K562 (cell line): ENCODE results near the gene ZNF692. TPM values are rescaled to one million over a fixed set of nuclear protein-coding genes. Genes with fewer than 3 reads are reported as not detected.
A peak's percentile ranks its signal among the peaks of the same experiment; 100 is the strongest.

Source experiments
- ELF1 ChIP-seq: fragments of 200-800 bp; sonication (Bioruptor generic); IDR thresholded peaks from 2 replicates; pipeline ENCODE4 v1.6.1; 2016; ENCODE audit warnings: missing genetic modification characterization, missing compliant biosample characterization
- HCFC1 ChIP-seq: IDR thresholded peaks from 2 replicates; pipeline ENCODE4 v1.6.1; 2012; ENCODE audit warnings: low read depth, low read length, improper control_type of control experiment
- NFXL1 ChIP-seq: fragments of 450-650 bp; formaldehyde crosslinking; IDR thresholded peaks from 2 replicates; pipeline ENCODE4 v1.4.0; 2021; ENCODE audit warnings: mild to moderate bottlenecking
- RBBP5 ChIP-seq: fragments of 200-600 bp; sonication (generic); IDR thresholded peaks from 2 replicates; pipeline ENCODE4 v1.6.1; 2012; ENCODE audit warnings: borderline replicate concordance, mild to moderate bottlenecking, low read length, control low read depth, inconsistent platforms; ENCODE audit not compliant: insufficient read depth, poor library complexity, severe bottlenecking
- YBX1 ChIP-seq: fragments of 450-650 bp; IDR thresholded peaks from 2 replicates; pipeline ENCODE4 v1.7.1; 2016; ENCODE audit warnings: mild to moderate bottlenecking
- YY1 ChIP-seq, 3 experiments: IDR thresholded peaks; 2 replicates each; pipeline ENCODE4 v1.6.1; 2011; ENCODE audit warnings: low read length in 2 of 3, mild to moderate bottlenecking in 2 of 3, moderate library complexity in 2 of 3, borderline replicate concordance in 1 of 3, control low read depth in 1 of 3, low read depth in 1 of 3; ENCODE audit not compliant: insufficient read depth in 3 of 3, insufficient replicate concordance in 2 of 3, control insufficient read depth in 1 of 3, insufficient read length in 1 of 3; ENCODE audit errors: extremely low read depth in 1 of 3
- ZKSCAN8 ChIP-seq: fragments of 200-800 bp; sonication (Bioruptor generic); IDR thresholded peaks from 2 replicates; pipeline ENCODE4 v1.6.1; 2016; ENCODE audit warnings: missing genetic modification characterization, missing compliant biosample characterization
- ZNF79 ChIP-seq: fragments of 250-450 bp; sonication (Bioruptor Pico); IDR thresholded peaks from 2 replicates; pipeline ENCODE4 v1.4.0; 2020; ENCODE audit warnings: low read depth, mild to moderate bottlenecking, moderate library complexity
- polyA plus RNA-seq, 8 experiments: library from polyadenylated mRNA; depleted of rRNA in 4 of 8; stranded (reverse) in 5 of 8; unstranded in 3 of 8; fragments of >200 nt; fragmentation: Nextera tagmentation in 2 of 8; fragmentation: Illumina TruSeq in 1 of 8; extraction: Ambion mirVana in 2 of 8; extraction: Trizol in 1 of 8; gene quantifications; 2 replicates each; pipeline versions ENCODE4 v1.2.1 to v1.2.3, GENCODE V29; 2011 to 2014; ENCODE audit warnings: inconsistent platforms in 1 of 8, missing spikeins in 1 of 8
- total RNA-seq, 7 experiments: library from RNA; depleted of rRNA in 6 of 7; stranded (reverse); fragments of >200 nt in 6 of 7; fragmentation: Illumina TruSeq in 2 of 7; extraction: Trizol in 2 of 7; gene quantifications; 2 replicates each; pipeline versions ENCODE4 v1.2.1 to v1.2.3, GENCODE V29; 2011 to 2021; ENCODE audit warnings: low replicate concordance in 1 of 7
- TF ChIP-seq, protein P1 (sequence below): fragments of 250-450 bp; sonication (Bioruptor Pico); IDR thresholded peaks from 2 replicates; pipeline ENCODE4 v1.5.0; 2020; ENCODE audit warnings: mild to moderate bottlenecking, borderline replicate concordance
- TF ChIP-seq, protein P2 (sequence below), 2 experiments: fragments of 200-800 bp in 1 of 2; sonication (Bioruptor generic) in 1 of 2; sonication (generic) in 1 of 2; formaldehyde crosslinking in 1 of 2; IDR thresholded peaks in 1 of 2; conservative IDR thresholded peaks in 1 of 2; 2 replicates each; pipeline versions ENCODE4 v1.5.0 to v1.6.1; 2016 to 2020; ENCODE audit warnings: missing compliant biosample characterization in 1 of 2, missing genetic modification characterization in 1 of 2, missing genetic modification reagents in 1 of 2
- TF ChIP-seq, protein P3 (sequence below): IDR thresholded peaks from 2 replicates; pipeline ENCODE4 v1.6.1; 2011; ENCODE audit warnings: borderline replicate concordance, low read depth, mild to moderate bottlenecking, moderate library complexity, low read length; ENCODE audit not compliant: insufficient read depth, poor library complexity, severe bottlenecking
- TF ChIP-seq, protein P4 (sequence below): IDR thresholded peaks from 3 replicates; pipeline ENCODE4 v1.6.1; 2011; ENCODE audit warnings: borderline replicate concordance, mild to moderate bottlenecking, moderate library complexity; ENCODE audit not compliant: insufficient read length; ENCODE audit errors: extremely low read depth

Gene ZNF692
- total and polyA plus RNA-seq, 9 of the 15 experiments (the other 6 are each of a cell fraction or from before 2014, with no cell fraction given), result 8.4 to 143 (median 55.9) TPM

DNA sequence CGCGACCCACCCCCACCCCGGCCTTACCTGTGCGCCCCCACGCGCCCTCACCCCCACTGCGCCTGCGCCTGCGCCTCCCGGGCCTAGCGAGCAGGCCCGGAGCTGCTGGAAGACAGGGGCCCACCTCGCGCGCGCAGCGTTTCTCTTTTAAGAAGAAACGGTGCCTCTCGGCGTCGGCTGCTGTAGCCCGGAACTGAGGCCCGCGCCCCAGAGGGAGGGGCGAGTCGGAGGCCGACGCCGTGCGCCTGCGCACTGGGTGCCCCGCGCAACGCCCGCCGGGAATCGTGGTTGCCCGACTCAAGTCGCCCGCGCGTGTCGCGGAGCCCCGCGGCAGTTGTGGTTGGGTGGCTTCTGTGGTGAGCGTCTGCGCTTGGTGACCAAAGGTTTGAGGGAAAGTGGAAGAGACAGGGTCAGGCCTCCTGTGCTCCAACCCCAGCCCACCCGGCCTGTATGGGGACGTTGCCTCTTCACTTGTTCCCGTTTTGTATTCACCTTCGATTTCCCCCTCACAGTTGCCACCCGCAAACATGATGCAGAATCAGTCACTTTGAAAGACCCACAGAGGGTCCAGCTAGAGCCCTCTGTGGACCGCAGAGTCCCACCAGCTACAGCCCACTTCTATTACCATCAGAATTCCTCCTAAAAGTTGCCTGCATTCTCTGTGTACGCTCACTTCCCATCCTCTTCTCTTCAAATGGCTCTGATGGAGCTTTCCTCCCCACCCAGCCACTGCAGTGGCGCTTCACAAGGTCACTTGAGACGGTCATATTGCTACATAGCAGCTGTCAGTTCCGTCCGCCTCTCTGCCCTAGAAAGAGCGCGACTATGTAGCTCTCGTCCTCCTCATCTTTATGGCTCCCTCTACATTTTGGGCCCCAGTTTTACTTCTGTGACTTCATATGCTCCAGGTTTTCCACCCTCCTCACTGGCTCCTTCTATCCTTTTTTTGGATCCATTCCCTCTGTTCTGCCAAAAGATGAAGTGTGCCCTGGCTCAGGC lies at the start of gene ZNF692 (continued):
- TF ChIP-seq, protein P1, sequence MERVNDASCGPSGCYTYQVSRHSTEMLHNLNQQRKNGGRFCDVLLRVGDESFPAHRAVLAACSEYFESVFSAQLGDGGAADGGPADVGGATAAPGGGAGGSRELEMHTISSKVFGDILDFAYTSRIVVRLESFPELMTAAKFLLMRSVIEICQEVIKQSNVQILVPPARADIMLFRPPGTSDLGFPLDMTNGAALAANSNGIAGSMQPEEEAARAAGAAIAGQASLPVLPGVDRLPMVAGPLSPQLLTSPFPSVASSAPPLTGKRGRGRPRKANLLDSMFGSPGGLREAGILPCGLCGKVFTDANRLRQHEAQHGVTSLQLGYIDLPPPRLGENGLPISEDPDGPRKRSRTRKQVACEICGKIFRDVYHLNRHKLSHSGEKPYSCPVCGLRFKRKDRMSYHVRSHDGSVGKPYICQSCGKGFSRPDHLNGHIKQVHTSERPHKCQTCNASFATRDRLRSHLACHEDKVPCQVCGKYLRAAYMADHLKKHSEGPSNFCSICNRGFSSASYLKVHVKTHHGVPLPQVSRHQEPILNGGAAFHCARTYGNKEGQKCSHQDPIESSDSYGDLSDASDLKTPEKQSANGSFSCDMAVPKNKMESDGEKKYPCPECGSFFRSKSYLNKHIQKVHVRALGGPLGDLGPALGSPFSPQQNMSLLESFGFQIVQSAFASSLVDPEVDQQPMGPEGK (CRISPR knock-in tag), result no peak
- TF ChIP-seq YBX1 (no peak), ZNF79 (CRISPR knock-in tag) (no peak), NFXL1 (peak; percentile 58; the same call in 1 of the 2 replicates), RBBP5 (peak; percentile 60), HCFC1 (peak; percentile 72), YY1 (IDR thresholded peaks at IDR 0.05; ENCODE audit: borderline replicate concordance in 1 of 3, control insufficient read depth in 1 of 3, extremely low read depth in 1 of 3, insufficient read depth in 3 of 3, insufficient read length in 1 of 3, insufficient replicate concordance in 2 of 3, low read depth in 1 of 3, low read length in 2 of 3) (peak in 1 of 3 experiments; percentile 66), ZKSCAN8 (0 out of 2 replicates have a peak, but pooled peaks have one; percentile 30), ELF1 (tag) (peak; percentile 93)
- TF ChIP-seq, protein P2, sequence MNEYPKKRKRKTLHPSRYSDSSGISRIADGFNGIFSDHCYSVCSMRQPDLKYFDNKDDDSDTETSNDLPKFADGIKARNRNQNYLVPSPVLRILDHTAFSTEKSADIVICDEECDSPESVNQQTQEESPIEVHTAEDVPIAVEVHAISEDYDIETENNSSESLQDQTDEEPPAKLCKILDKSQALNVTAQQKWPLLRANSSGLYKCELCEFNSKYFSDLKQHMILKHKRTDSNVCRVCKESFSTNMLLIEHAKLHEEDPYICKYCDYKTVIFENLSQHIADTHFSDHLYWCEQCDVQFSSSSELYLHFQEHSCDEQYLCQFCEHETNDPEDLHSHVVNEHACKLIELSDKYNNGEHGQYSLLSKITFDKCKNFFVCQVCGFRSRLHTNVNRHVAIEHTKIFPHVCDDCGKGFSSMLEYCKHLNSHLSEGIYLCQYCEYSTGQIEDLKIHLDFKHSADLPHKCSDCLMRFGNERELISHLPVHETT (CRISPR knock-in tag; conservative IDR thresholded peaks at IDR 0.05 in 1 of 2, IDR thresholded peaks at IDR 0.05 in 1 of 2), result no peak; a peak in 2 of 4 replicates
- TF ChIP-seq, protein P3, sequence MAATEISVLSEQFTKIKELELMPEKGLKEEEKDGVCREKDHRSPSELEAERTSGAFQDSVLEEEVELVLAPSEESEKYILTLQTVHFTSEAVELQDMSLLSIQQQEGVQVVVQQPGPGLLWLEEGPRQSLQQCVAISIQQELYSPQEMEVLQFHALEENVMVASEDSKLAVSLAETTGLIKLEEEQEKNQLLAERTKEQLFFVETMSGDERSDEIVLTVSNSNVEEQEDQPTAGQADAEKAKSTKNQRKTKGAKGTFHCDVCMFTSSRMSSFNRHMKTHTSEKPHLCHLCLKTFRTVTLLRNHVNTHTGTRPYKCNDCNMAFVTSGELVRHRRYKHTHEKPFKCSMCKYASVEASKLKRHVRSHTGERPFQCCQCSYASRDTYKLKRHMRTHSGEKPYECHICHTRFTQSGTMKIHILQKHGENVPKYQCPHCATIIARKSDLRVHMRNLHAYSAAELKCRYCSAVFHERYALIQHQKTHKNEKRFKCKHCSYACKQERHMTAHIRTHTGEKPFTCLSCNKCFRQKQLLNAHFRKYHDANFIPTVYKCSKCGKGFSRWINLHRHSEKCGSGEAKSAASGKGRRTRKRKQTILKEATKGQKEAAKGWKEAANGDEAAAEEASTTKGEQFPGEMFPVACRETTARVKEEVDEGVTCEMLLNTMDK, result peak; percentile 40
- TF ChIP-seq, protein P4, sequence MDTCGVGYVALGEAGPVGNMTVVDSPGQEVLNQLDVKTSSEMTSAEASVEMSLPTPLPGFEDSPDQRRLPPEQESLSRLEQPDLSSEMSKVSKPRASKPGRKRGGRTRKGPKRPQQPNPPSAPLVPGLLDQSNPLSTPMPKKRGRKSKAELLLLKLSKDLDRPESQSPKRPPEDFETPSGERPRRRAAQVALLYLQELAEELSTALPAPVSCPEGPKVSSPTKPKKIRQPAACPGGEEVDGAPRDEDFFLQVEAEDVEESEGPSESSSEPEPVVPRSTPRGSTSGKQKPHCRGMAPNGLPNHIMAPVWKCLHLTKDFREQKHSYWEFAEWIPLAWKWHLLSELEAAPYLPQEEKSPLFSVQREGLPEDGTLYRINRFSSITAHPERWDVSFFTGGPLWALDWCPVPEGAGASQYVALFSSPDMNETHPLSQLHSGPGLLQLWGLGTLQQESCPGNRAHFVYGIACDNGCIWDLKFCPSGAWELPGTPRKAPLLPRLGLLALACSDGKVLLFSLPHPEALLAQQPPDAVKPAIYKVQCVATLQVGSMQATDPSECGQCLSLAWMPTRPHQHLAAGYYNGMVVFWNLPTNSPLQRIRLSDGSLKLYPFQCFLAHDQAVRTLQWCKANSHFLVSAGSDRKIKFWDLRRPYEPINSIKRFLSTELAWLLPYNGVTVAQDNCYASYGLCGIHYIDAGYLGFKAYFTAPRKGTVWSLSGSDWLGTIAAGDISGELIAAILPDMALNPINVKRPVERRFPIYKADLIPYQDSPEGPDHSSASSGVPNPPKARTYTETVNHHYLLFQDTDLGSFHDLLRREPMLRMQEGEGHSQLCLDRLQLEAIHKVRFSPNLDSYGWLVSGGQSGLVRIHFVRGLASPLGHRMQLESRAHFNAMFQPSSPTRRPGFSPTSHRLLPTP, result no peak
